Neural cell (in vitro differentiated cells): ENCODE data around the gene CELF4.

Experiments used
- EP300 ChIP-seq: fragments of 450-650 bp; conservative IDR thresholded peaks from 2 replicates; pipeline ENCODE4 v1.6.1; 2014; ENCODE audit warnings: antibody characterized with exemption, mild to moderate bottlenecking, moderate library complexity; ENCODE audit not compliant: poor library complexity, severe bottlenecking
- EZH2 ChIP-seq: fragments of 200-600, 300-800 bp; shearing (Covaris generic), sonication (generic); IDR thresholded peaks from 2 replicates; pipeline ENCODE4 v1.6.1; 2014; ENCODE audit warnings: antibody characterized with exemption, low read length, borderline replicate concordance, mild to moderate bottlenecking; ENCODE audit not compliant: insufficient read depth, poor library complexity, severe bottlenecking
- MXI1 ChIP-seq: fragments of 450-650 bp; conservative IDR thresholded peaks from 2 replicates; pipeline ENCODE4 v1.6.1; 2014; ENCODE audit warnings: antibody characterized with exemption, mild to moderate bottlenecking; ENCODE audit not compliant: poor library complexity, severe bottlenecking
- POLR2AphosphoS5 ChIP-seq: IDR thresholded peaks from 2 replicates; pipeline ENCODE4 v1.6.1; 2012
- RAD21 ChIP-seq: fragments of 450-650 bp; conservative IDR thresholded peaks from 2 replicates; pipeline ENCODE4 v1.6.1; 2014; ENCODE audit warnings: antibody characterized with exemption, mild to moderate bottlenecking, moderate library complexity
- SMC3 ChIP-seq: fragments of 450-650 bp; conservative IDR thresholded peaks from 2 replicates; pipeline ENCODE4 v1.6.1; 2014; ENCODE audit warnings: antibody characterized with exemption, mild to moderate bottlenecking, moderate library complexity; ENCODE audit not compliant: poor library complexity
- TF ChIP-seq, protein P1 (sequence below): fragments of 450-650 bp; IDR thresholded peaks from 2 replicates; pipeline ENCODE4 v1.5.1; 2014; ENCODE audit warnings: antibody characterized with exemption, mild to moderate bottlenecking, moderate library complexity; ENCODE audit not compliant: poor library complexity, severe bottlenecking
- TF ChIP-seq, protein P2 (sequence below): IDR thresholded peaks from 2 replicates; pipeline ENCODE4 v1.6.1; 2012; ENCODE audit warnings: borderline replicate concordance

DNA sequence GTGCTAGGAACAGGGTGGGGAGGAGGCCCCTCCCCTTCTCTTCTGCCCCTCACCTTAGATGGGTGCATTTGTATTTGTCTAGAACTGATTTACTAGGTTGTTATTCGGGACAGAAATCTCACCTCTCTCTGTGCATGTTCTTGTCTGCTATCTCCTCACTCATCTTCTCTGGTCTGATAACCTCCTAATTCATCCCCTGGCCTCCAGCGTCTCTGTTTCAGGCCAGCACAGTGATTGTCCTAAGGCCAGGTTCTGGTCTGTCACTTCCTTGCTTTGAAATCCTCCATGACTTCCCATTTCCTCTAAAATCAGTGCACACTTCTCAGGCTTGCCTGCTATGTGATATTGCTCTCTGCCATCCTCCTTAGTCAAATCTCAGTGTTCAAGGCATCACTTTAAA, 58.4 kb downstream of the CELF4 start:
- no peak for TF ChIP-seq SMC3
- no peak for TF ChIP-seq EZH2
- no peak for TF ChIP-seq POLR2AphosphoS5
- TF ChIP-seq, protein P1, sequence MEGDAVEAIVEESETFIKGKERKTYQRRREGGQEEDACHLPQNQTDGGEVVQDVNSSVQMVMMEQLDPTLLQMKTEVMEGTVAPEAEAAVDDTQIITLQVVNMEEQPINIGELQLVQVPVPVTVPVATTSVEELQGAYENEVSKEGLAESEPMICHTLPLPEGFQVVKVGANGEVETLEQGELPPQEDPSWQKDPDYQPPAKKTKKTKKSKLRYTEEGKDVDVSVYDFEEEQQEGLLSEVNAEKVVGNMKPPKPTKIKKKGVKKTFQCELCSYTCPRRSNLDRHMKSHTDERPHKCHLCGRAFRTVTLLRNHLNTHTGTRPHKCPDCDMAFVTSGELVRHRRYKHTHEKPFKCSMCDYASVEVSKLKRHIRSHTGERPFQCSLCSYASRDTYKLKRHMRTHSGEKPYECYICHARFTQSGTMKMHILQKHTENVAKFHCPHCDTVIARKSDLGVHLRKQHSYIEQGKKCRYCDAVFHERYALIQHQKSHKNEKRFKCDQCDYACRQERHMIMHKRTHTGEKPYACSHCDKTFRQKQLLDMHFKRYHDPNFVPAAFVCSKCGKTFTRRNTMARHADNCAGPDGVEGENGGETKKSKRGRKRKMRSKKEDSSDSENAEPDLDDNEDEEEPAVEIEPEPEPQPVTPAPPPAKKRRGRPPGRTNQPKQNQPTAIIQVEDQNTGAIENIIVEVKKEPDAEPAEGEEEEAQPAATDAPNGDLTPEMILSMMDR: no peak
- TF ChIP-seq, protein P2, sequence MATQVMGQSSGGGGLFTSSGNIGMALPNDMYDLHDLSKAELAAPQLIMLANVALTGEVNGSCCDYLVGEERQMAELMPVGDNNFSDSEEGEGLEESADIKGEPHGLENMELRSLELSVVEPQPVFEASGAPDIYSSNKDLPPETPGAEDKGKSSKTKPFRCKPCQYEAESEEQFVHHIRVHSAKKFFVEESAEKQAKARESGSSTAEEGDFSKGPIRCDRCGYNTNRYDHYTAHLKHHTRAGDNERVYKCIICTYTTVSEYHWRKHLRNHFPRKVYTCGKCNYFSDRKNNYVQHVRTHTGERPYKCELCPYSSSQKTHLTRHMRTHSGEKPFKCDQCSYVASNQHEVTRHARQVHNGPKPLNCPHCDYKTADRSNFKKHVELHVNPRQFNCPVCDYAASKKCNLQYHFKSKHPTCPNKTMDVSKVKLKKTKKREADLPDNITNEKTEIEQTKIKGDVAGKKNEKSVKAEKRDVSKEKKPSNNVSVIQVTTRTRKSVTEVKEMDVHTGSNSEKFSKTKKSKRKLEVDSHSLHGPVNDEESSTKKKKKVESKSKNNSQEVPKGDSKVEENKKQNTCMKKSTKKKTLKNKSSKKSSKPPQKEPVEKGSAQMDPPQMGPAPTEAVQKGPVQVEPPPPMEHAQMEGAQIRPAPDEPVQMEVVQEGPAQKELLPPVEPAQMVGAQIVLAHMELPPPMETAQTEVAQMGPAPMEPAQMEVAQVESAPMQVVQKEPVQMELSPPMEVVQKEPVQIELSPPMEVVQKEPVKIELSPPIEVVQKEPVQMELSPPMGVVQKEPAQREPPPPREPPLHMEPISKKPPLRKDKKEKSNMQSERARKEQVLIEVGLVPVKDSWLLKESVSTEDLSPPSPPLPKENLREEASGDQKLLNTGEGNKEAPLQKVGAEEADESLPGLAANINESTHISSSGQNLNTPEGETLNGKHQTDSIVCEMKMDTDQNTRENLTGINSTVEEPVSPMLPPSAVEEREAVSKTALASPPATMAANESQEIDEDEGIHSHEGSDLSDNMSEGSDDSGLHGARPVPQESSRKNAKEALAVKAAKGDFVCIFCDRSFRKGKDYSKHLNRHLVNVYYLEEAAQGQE: no peak
- no peak for TF ChIP-seq RAD21
- TF ChIP-seq EP300: no peak
- no peak for TF ChIP-seq MXI1
